Adrenal gland (tissue), 19 donors: ENCODE data around the gene DMRT3. TPM values are rescaled to one million over a fixed set of nuclear protein-coding genes. Genes with fewer than 3 reads are reported as not detected.

Experiments used
- DNase-seq, 7 donors: peaks; one replicate each; pipeline ENCODE4 v3.0.0-alpha.2; 2019 to 2020
- H3K27ac ChIP-seq, 5 donors: fragments of 200-600 bp; sonication (generic) in 4 of 5; 1 replicate in 3 of 5; 2 replicates in 2 of 5; pipeline versions ENCODE4 v1.5.1 to v1.8.0; 2016 to 2020; ENCODE audit warnings: mild to moderate bottlenecking in 1 of 5
- H3K27me3 ChIP-seq: fragments of 200-600 bp; 2 replicates; pipeline ENCODE4 v1.8.0; 2021
- H3K36me3 ChIP-seq, 2 donors: fragments of 200-600 bp; replicated peaks in 1 of 2; 1 replicate in 1 of 2; 2 replicates in 1 of 2; pipeline versions ENCODE4 v1.5.1 to v1.8.0; 2018 to 2022
- H3K4me1 ChIP-seq, 2 donors: fragments of 200-600 bp; replicated peaks in 1 of 2; 1 replicate in 1 of 2; 2 replicates in 1 of 2; pipeline versions ENCODE4 v1.5.1 to v1.8.0; 2018 to 2021
- H3K4me3 ChIP-seq, 4 donors: fragments of 200-600 bp; sonication (generic) in 3 of 4; one replicate each; pipeline ENCODE4 v1.5.1; 2016 to 2018
- H3K9me3 ChIP-seq, 3 donors: fragments of 200-600 bp; sonication (generic) in 1 of 3; replicated peaks in 1 of 3; 1 replicate in 2 of 3; 2 replicates in 1 of 3; pipeline versions ENCODE4 v1.5.1 to v1.8.0; 2016 to 2021
- CTCF ChIP-seq, 6 experiments: fragments of 450-650 bp in 4 of 6; fragments of 200-600 bp in 2 of 6; sonication (generic) in 1 of 6; IDR thresholded peaks; 1 replicate in 5 of 6; 2 replicates in 1 of 6; pipeline versions ENCODE4 v1.5.1 to v1.8.0; 2016 to 2021; ENCODE audit warnings: antibody characterized with exemption in 6 of 6, mild to moderate bottlenecking in 2 of 6, moderate library complexity in 1 of 6
- POLR2A ChIP-seq, 2 donors: fragments of 450-650 bp; IDR thresholded peaks; one replicate each; pipeline ENCODE4 v1.6.1; 2017; ENCODE audit warnings: antibody characterized with exemption in 2 of 2, mild to moderate bottlenecking in 2 of 2, moderate library complexity in 1 of 2
- WGBS, 4 donors: extraction: QIAGEN DNeasy Blood & Tissue Kit in 2 of 4; methylation state at CpG; one replicate each; pipeline versions ENCODE4 v1.1.5 to v1.1.7; 2013 to 2017; 5-methylcytosine and 5-hydroxymethylcytosine counted together
- intact Hi-C, 2 donors: fragments of 100-400 bp; cut with DNase I; formaldehyde crosslinking; loops; one replicate each; pipeline versions ENCODE4 v1.14.1 to v1.15.0; 2022 to 2023
- long read RNA-seq, 10 donors: library from polyadenylated mRNA in 3 of 10; unstranded in 2 of 10; stranded (forward) in 1 of 10; transcript quantifications; one replicate each; pipeline ENCODE4 v2.0.0 and lab custom pipeline, GENCODE V29; 2021 to 2026
- polyA plus RNA-seq, 3 donors: library from polyadenylated mRNA; stranded (reverse); fragments of 200-250 nt in 2 of 3; fragments of 350-450 nt in 1 of 3; fragmentation: Illumina TruSeq in 1 of 3; extraction: RNeasy Lipid Tissue Mini Kit (QIAGEN cat#74804) in 1 of 3; gene quantifications; one replicate each; pipeline ENCODE4 v1.2.3, GENCODE V29; 2013 to 2014
- total RNA-seq, 9 donors: library from RNA; depleted of rRNA in 4 of 9; stranded (reverse); fragments of >200 nt in 4 of 9; fragments of 120-200 nt in 1 of 9; fragmentation: NEBNext Ultra II Directional in 1 of 9; extraction: Animal tissue kit (Norgen Biotek cat#: 25700) in 1 of 9; gene quantifications; one replicate each; pipeline versions ENCODE4 v1.1.0 to v1.2.4, GENCODE V29; 2013 to 2023
- donor health status: healthy with polysubstance abuse.
- donor health status: Bipolar disorder and iron deficiency.
- donor health status: DM: yes; HTN: yes; CAD: no.
- donor health status: DM: no; HTN: no; CAD: no.
- donor health status: DM: no; HTN: no; CAD: no.
- donor health status: DM: yes; HTN: yes; CAD: no.

DMRT3 gene
- total RNA-seq (not detected), polyA plus RNA-seq (under 1 TPM in 1 of 3 donors, not detected in 2; 0.07 TPM)
- long read RNA-seq, donor 1, result 0 reads
- long read RNA-seq, donor 2, result 0 reads
- long read RNA-seq, donor 3, result 0 reads
- long read RNA-seq, donor 4, result 0 reads
- long read RNA-seq, donor 5, result 0 reads
- long read RNA-seq, donor 6, result 0 reads
- long read RNA-seq, donor 7, result 0 reads
- long read RNA-seq, donor 8, result 0 reads
- long read RNA-seq, donor 9, result 0 reads
- long read RNA-seq, donor 10, result 0 reads

- H3K4me3 ChIP-seq, result no peak within 1 kb of the TSS
- no peaks in the 10 kb centered on the region for H3K9me3 ChIP-seq
- H3K4me1 ChIP-seq, result peaks cover 6 to 16% of the 10 kb centered on the region in 2 donors
- WGBS, 4 donors, result 0 to 7% (median 2%) methylated on average over 4 to 70 of the region's 70 CpGs
- H3K27ac ChIP-seq, result no peak within 1 kb of the TSS
- TF ChIP-seq POLR2A (IDR thresholded peaks at IDR 0.05), result no peak
- no peak for TF ChIP-seq CTCF (IDR thresholded peaks at IDR 0.05)
- no peaks in the 10 kb centered on the region for H3K36me3 ChIP-seq
- H3K27me3 ChIP-seq, result peaks cover 94% of the 10 kb centered on the region
- intact Hi-C loops, result no loop called here
- DNase-seq, result no peak
These were observed at the start of gene DMRT3 for GRCh38 chr9:976258-976942. TSS of gene DMRT3 (plus strand) at chr9:976655. CDS start at chr9:977002, 347 bp downstream.

- DNase-seq, result no peak
- Histone ChIP-seq H3K9me3 (no peaks in the 10 kb centered on the region), H3K36me3 (no peaks in the 10 kb centered on the region), H3K4me3 (no peak overlapping the region), H3K27ac (no peak overlapping the region), H3K4me1 (no peaks in the 10 kb centered on the region), H3K27me3 (peaks cover 3% of the 10 kb centered on the region)
- intact Hi-C loops, result no loop called here
- no peak for TF ChIP-seq CTCF (IDR thresholded peaks at IDR 0.05)
- TF ChIP-seq POLR2A (IDR thresholded peaks at IDR 0.05), result no peak
- WGBS, 4 donors, result 79 to 84% (median 83%) methylated on average over 6 to 8 of the region's 8 CpGs
These were observed 49.5 kb upstream of the DMRT3 start for GRCh38 chr9:926976-927375.

- no peak overlapping the region for H3K4me3 ChIP-seq
- no peak for DNase-seq
These were observed 48.0 kb upstream of the DMRT3 start for GRCh38 chr9:928363-929042.

More at GRCh38 chr9:928363-929042, 48.0 kb upstream of the DMRT3 start:
- no peak for TF ChIP-seq POLR2A (IDR thresholded peaks at IDR 0.05)
- TF ChIP-seq CTCF (IDR thresholded peaks at IDR 0.05), result peak in 1 of 6 experiments; percentile 25
- no peaks in the 10 kb centered on the region for H3K36me3 ChIP-seq
- H3K27ac ChIP-seq, result no peak overlapping the region
- intact Hi-C loops, result no loop called here
- WGBS, 4 donors, result 69 to 77% (median 71%) methylated on average over 6 of the region's 6 CpGs
- H3K27me3 ChIP-seq, result peaks cover 3% of the 10 kb centered on the region
- no peaks in the 10 kb centered on the region for H3K4me1 ChIP-seq
- no peaks in the 10 kb centered on the region for H3K9me3 ChIP-seq
